Hepatocyte (in vitro differentiated cells): ENCODE measurements around the gene GUCD1. TPM values are rescaled to one million over a fixed set of nuclear protein-coding genes. Genes with fewer than 3 reads are reported as not detected.

ENCODE experiments used
- DNase-seq: peaks from one replicate; pipeline ENCODE4 v3.0.0-alpha.2; 2016; ENCODE audit warnings: low spot score
- H2AFZ ChIP-seq: fragments of 200-600 bp; sonication (generic); 2 replicates; pipeline ENCODE4 v1.6.0; 2016; ENCODE audit warnings: antibody characterized with exemption, mild to moderate bottlenecking
- H3K27ac ChIP-seq: fragments of 200-600 bp; sonication (generic); 2 replicates; pipeline ENCODE4 v1.5.1; 2016; ENCODE audit warnings: mild to moderate bottlenecking
- H3K27me3 ChIP-seq: fragments of 200-600 bp; sonication (generic); 2 replicates; pipeline ENCODE4 v1.6.1; 2016
- H3K36me3 ChIP-seq: fragments of 200-600 bp; sonication (generic); replicated peaks from 2 replicates; pipeline ENCODE4 v1.5.1; 2016; ENCODE audit warnings: low read depth; ENCODE audit not compliant: insufficient read depth
- H3K4me1 ChIP-seq: fragments of 200-600 bp; sonication (generic); 2 replicates; pipeline ENCODE4 v1.5.1; 2016; ENCODE audit warnings: mild to moderate bottlenecking, moderate library complexity; ENCODE audit not compliant: insufficient read depth
- H3K4me2 ChIP-seq: fragments of 200-600 bp; sonication (generic); 2 replicates; pipeline ENCODE4 v1.6.0; 2016
- H3K4me3 ChIP-seq: fragments of 200-600 bp; sonication (generic); 2 replicates; pipeline ENCODE4 v1.5.1; 2016; ENCODE audit warnings: mild to moderate bottlenecking
- H3K79me2 ChIP-seq: fragments of 200-600 bp; sonication (generic); 2 replicates; pipeline ENCODE4 v1.6.0; 2017; ENCODE audit warnings: mild to moderate bottlenecking
- H3K9me2 ChIP-seq: fragments of 200-600 bp; sonication (generic); replicated peaks from 2 replicates; pipeline ENCODE4 v1.6.0; 2017; ENCODE audit warnings: mild to moderate bottlenecking; ENCODE audit not compliant: insufficient read depth
- H3K9me3 ChIP-seq: fragments of 200-600 bp; sonication (generic); 2 replicates; pipeline ENCODE4 v1.5.1; 2016; ENCODE audit warnings: low read depth, mild to moderate bottlenecking
- H4K20me1 ChIP-seq: fragments of 200-600 bp; sonication (generic); 2 replicates; pipeline ENCODE4 v1.6.0; 2016; ENCODE audit warnings: mild to moderate bottlenecking; ENCODE audit not compliant: insufficient read depth, poor library complexity, severe bottlenecking
- CTCF ChIP-seq: fragments of 200-600 bp; sonication (generic); IDR thresholded peaks from 2 replicates; pipeline ENCODE4 v1.5.1; 2016; ENCODE audit warnings: antibody characterized with exemption, mild to moderate bottlenecking; ENCODE audit not compliant: poor library complexity
- EZH2 ChIP-seq: fragments of 200-600 bp; sonication (generic); IDR thresholded peaks from 2 replicates; pipeline ENCODE4 v1.6.1; 2016; ENCODE audit warnings: antibody characterized with exemption, mild to moderate bottlenecking, borderline replicate concordance
- EZH2phosphoT487 ChIP-seq: fragments of 200-600 bp; sonication (generic); IDR thresholded peaks from one replicate; pipeline ENCODE4 v1.6.1; 2018; ENCODE audit warnings: antibody characterized with exemption, mild to moderate bottlenecking, low read depth, moderate library complexity; ENCODE audit not compliant: unreplicated experiment, severe bottlenecking
- WGBS: methylation state at CpG from one replicate; pipeline ENCODE4 v1.1.6; 2016; ENCODE audit warnings: low lambda C conversion rate; ENCODE audit errors: missing lambda C conversion rate; 5-methylcytosine and 5-hydroxymethylcytosine counted together
- polyA plus RNA-seq: library from polyadenylated mRNA; unstranded; fragments of >200 nt; fragmentation: Nextera tagmentation; extraction: Ambion mirVana; gene quantifications from 2 replicates; pipeline ENCODE4 v1.2.1, GENCODE V29; 2016
- total RNA-seq: library from RNA; depleted of rRNA; stranded (reverse); fragments of >200 nt; gene quantifications from 2 replicates; pipeline ENCODE4 v1.2.3, GENCODE V29; 2014

Gene GUCD1
- total and polyA plus RNA-seq, 2 experiments from 2014 or later, result 102 to 149 TPM

GRCh38 chr22:24588381-24588756, 33.4 kb upstream of the GUCD1 start:
- Histone ChIP-seq H3K36me3 (no peaks in the 10 kb centered on the region), H4K20me1 (no peaks in the 10 kb centered on the region), H2AFZ (no peak overlapping the region), H3K4me3 (no peak overlapping the region), H3K4me2 (no peak overlapping the region), H3K27me3 (no peaks in the 10 kb centered on the region), H3K79me2 (peaks cover 3% of the 10 kb centered on the region), H3K4me1 (peaks cover 12% of the 10 kb centered on the region), H3K9me2 (no peaks in the 10 kb centered on the region), H3K27ac (no peak overlapping the region), H3K9me3 (no peaks in the 10 kb centered on the region)
- DNase-seq, result no peak
- TF ChIP-seq EZH2 (no peak), CTCF (no peak), EZH2phosphoT487 (no peak)
- WGBS, result over 99% methylated on average over 12 of the region's 13 CpGs

GRCh38 chr22:24587948-24588347, 33.0 kb upstream of the GUCD1 start:
- Histone ChIP-seq H3K4me3 (no peak overlapping the region), H3K36me3 (no peaks in the 10 kb centered on the region), H3K9me3 (no peaks in the 10 kb centered on the region), H3K79me2 (peaks cover 3% of the 10 kb centered on the region), H3K27ac (no peak overlapping the region), H3K4me2 (no peak overlapping the region), H2AFZ (no peak overlapping the region), H3K4me1 (peaks cover 14% of the 10 kb centered on the region), H3K9me2 (no peaks in the 10 kb centered on the region), H4K20me1 (no peaks in the 10 kb centered on the region), H3K27me3 (no peaks in the 10 kb centered on the region)
- no peak for TF ChIP-seq EZH2
- TF ChIP-seq CTCF, result no peak
- 89% methylated on average over 8 of the region's 8 CpGs for WGBS
- DNase-seq, result no peak

- Histone ChIP-seq H2AFZ (no peak overlapping the region), H3K36me3 (no peaks in the 10 kb centered on the region), H3K9me2 (no peaks in the 10 kb centered on the region), H3K4me3 (no peak overlapping the region), H3K27ac (no peak overlapping the region), H3K4me1 (peaks cover 14% of the 10 kb centered on the region), H3K4me2 (no peak overlapping the region), H3K79me2 (peaks cover 3% of the 10 kb centered on the region), H3K9me3 (no peaks in the 10 kb centered on the region), H3K27me3 (no peaks in the 10 kb centered on the region), H4K20me1 (no peaks in the 10 kb centered on the region)
- TF ChIP-seq CTCF (no peak), EZH2phosphoT487 (no peak), EZH2 (no peak)
- 94% methylated on average over 4 of the region's 5 CpGs for WGBS
- DNase-seq, result no peak
These were observed 32.3 kb upstream of the GUCD1 start for GRCh38 chr22:24587251-24587650.

GRCh38 chr22:24585927-24586546, 31.1 kb upstream of the GUCD1 start:
- no peak for TF ChIP-seq EZH2
- TF ChIP-seq EZH2phosphoT487, result no peak
- no peak for TF ChIP-seq CTCF

More at GRCh38 chr22:24585927-24586546, 31.1 kb upstream of the GUCD1 start:
- Histone ChIP-seq H3K4me2 (no peak overlapping the region), H3K9me3 (no peaks in the 10 kb centered on the region), H3K4me1 (peaks cover 14% of the 10 kb centered on the region), H3K79me2 (no peaks in the 10 kb centered on the region), H3K27me3 (no peaks in the 10 kb centered on the region), H3K36me3 (no peaks in the 10 kb centered on the region), H3K9me2 (no peaks in the 10 kb centered on the region), H3K4me3 (no peak overlapping the region), H2AFZ (no peak overlapping the region), H3K27ac (no peak overlapping the region), H4K20me1 (no peaks in the 10 kb centered on the region)
- DNase-seq, result no peak
- 95% methylated on average over 22 of the region's 24 CpGs for WGBS
